Dedifferentiated amniotic fluid mesenchymal stem cell (primary cell): Measurements from ENCODE around the gene NECTIN4.
"Not testable (repeated sequence)": the region's sequence is repeated elsewhere in the genome, so short reads cannot be mapped to it uniquely, and the experiment has no call there.

Source experiments
- DNase-seq: peaks from one replicate; pipeline ENCODE4 v3.0.0-alpha.2; 2016; ENCODE audit errors: extremely low spot score

NECTIN4 gene

GRCh38 chr1:161082996-161083747 lies 6.2 kb downstream of the NECTIN4 start:
- DNase-seq: peak; percentile 63

- DNase-seq: no peak
Measured at GRCh38 chr1:161082483-161082882, 6.9 kb downstream of the NECTIN4 start.

- DNase-seq: no peak
Measured at GRCh38 chr1:161081519-161081918, 7.8 kb downstream of the NECTIN4 start.

- DNase-seq: no peak
Measured at GRCh38 chr1:161080441-161081405, 8.6 kb downstream of the NECTIN4 start.

GRCh38 chr1:161079436-161080110 lies 9.8 kb downstream of the NECTIN4 start:
- no peak for DNase-seq

GRCh38 chr1:161077426-161077825 lies 11.9 kb downstream of the NECTIN4 start:
- DNase-seq: no peak

GRCh38 chr1:161076410-161076809 lies 12.9 kb downstream of the NECTIN4 start:
- DNase-seq: no peak

GRCh38 chr1:161074676-161075368 lies 14.5 kb downstream of the NECTIN4 start:
- DNase-seq: no peak

- no peak for DNase-seq
Measured at GRCh38 chr1:161073474-161074121, 15.8 kb downstream of the NECTIN4 start.

- no peak for DNase-seq
Measured at GRCh38 chr1:161072751-161073449, 16.5 kb downstream of the NECTIN4 start.

- no peak for DNase-seq
Measured at GRCh38 chr1:161071886-161072371, 17.4 kb downstream of the NECTIN4 start.

- no peak for DNase-seq
Measured at GRCh38 chr1:161070761-161071160, 18.6 kb downstream of the NECTIN4 start.

GRCh38 chr1:161069731-161070270 lies 19.6 kb downstream of the NECTIN4 start, which contains the start of gene ARHGAP30:
TSS of gene ARHGAP30 (minus strand) at chr1:161069891. CDS start at chr1:161069624, 267 bp downstream.
- no peak for DNase-seq

GRCh38 chr1:161069241-161069640 lies 20.1 kb downstream of the NECTIN4 start:
- DNase-seq: no peak

GRCh38 chr1:161068306-161069234 lies 20.8 kb downstream of the NECTIN4 start:
- DNase-seq: no peak

- DNase-seq: no peak
Measured at GRCh38 chr1:161066694-161067093, 22.7 kb downstream of the NECTIN4 start.

- DNase-seq: not testable (repeated sequence)
Measured at GRCh38 chr1:161065681-161066080, 23.7 kb downstream of the NECTIN4 start.

GRCh38 chr1:161063936-161064335 lies 25.4 kb downstream of the NECTIN4 start:
- not testable (repeated sequence) for DNase-seq

- no peak for DNase-seq
Measured at GRCh38 chr1:161061419-161061818, 27.9 kb downstream of the NECTIN4 start.
